ENCODE results near the gene SYT3.

SYT3 gene

GRCh38 chr19:50661023-50661422 lies 21.3 kb upstream of the SYT3 start:
- TF ChIP-seq CTCF (IDR thresholded peaks at IDR 0.05; ENCODE audit: low read depth, low read length) = no peak
- H3K4me3 ChIP-seq (ENCODE audit: low read depth, low read length) = no peak overlapping the region

- H3K4me3 ChIP-seq (ENCODE audit: low read depth, low read length) = no peak overlapping the region
These were observed 20.3 kb upstream of the SYT3 start for GRCh38 chr19:50660088-50660366.

GRCh38 chr19:50659318-50660087 lies 19.8 kb upstream of the SYT3 start:
- H3K4me3 ChIP-seq (ENCODE audit: low read depth, low read length) = no peak overlapping the region
- TF ChIP-seq CTCF (IDR thresholded peaks at IDR 0.05; ENCODE audit: low read depth, low read length) = no peak

More at GRCh38 chr19:50660088-50660366, 20.3 kb upstream of the SYT3 start:
- no peak for TF ChIP-seq CTCF (IDR thresholded peaks at IDR 0.05; ENCODE audit: low read depth, low read length)

- no peak for TF ChIP-seq CTCF (IDR thresholded peaks at IDR 0.05; ENCODE audit: low read depth, low read length)
- peak overlapping the region; percentile 27 for H3K4me3 ChIP-seq (ENCODE audit: low read depth, low read length)
These were observed 19.0 kb upstream of the SYT3 start for GRCh38 chr19:50658441-50659317.

- peak overlapping the region; percentile 27 for H3K4me3 ChIP-seq (ENCODE audit: low read depth, low read length)
- no peak for TF ChIP-seq CTCF (IDR thresholded peaks at IDR 0.05; ENCODE audit: low read depth, low read length)
These were observed 18.2 kb upstream of the SYT3 start for GRCh38 chr19:50657712-50658440.

GRCh38 chr19:50657222-50657669 lies 17.6 kb upstream of the SYT3 start:
- no peak overlapping the region for H3K4me3 ChIP-seq (ENCODE audit: low read depth, low read length)
- no peak for TF ChIP-seq CTCF (IDR thresholded peaks at IDR 0.05; ENCODE audit: low read depth, low read length)
